ENCODE data around the gene BCL7A. TPM values are rescaled to one million over a fixed set of nuclear protein-coding genes. Genes with fewer than 3 reads are reported as not detected.

BCL7A gene
- total and polyA plus RNA-seq, 9 of the 15 experiments (the other 6 are each of a cell fraction or from before 2014, with no cell fraction given): 0.25 to 21.9 (median 14.9) TPM

- no peak for TF ChIP-seq ZBTB49 (CRISPR knock-in tag; IDR thresholded peaks at IDR 0.05; ENCODE audit: borderline replicate concordance)
- no peak for TF ChIP-seq BRD4 (IDR thresholded peaks at IDR 0.05)
- 0 out of 2 replicates have a peak, but pooled peaks have one; percentile 17 for TF ChIP-seq BHLHE40 (IDR thresholded peaks at IDR 0.05; ENCODE audit: low read length)
- TF ChIP-seq PHF20 (IDR thresholded peaks at IDR 0.05; ENCODE audit: partially characterized antibody): peak; percentile 90
- no peak for TF ChIP-seq CEBPG (CRISPR knock-in tag; IDR thresholded peaks at IDR 0.05)
- no peak for TF ChIP-seq CEBPG (tag; conservative IDR thresholded peaks at IDR 0.05 in 1 of 2, IDR thresholded peaks at IDR 0.05 in 1 of 2)
- peak; percentile 94 for TF ChIP-seq ZBTB33 (CRISPR knock-in tag; IDR thresholded peaks at IDR 0.05)
- TF ChIP-seq ARNT (IDR thresholded peaks at IDR 0.05): peak in 1 of 2 experiments; percentile 27; a peak in 1 of 4 replicates
- no peak for TF ChIP-seq TCFL5 (CRISPR knock-in tag; conservative IDR thresholded peaks at IDR 0.05)
- no peak for TF ChIP-seq SP2 (IDR thresholded peaks at IDR 0.05; ENCODE audit: extremely low read depth, low read depth, low read length, poor library complexity, severe bottlenecking)
- TF ChIP-seq PTRF (tag; IDR thresholded peaks at IDR 0.05): no peak
- TF ChIP-seq TAL1 (IDR thresholded peaks at IDR 0.05): 0 out of 2 replicates have a peak, but pooled peaks have one; percentile 15
- TF ChIP-seq TCF3 (CRISPR knock-in tag; IDR thresholded peaks at IDR 0.05): 0 out of 2 replicates have a peak, but pooled peaks have one; percentile 11
- TF ChIP-seq PML (IDR thresholded peaks at IDR 0.05; ENCODE audit: low read length): no peak
- TF ChIP-seq POLR2A (conservative IDR thresholded peaks at IDR 0.05): peak; percentile 22; the same call in 1 of the 2 replicates
- TF ChIP-seq KDM1A (IDR thresholded peaks at IDR 0.05): peak in 1 of 2 experiments; percentile 25; a peak in 2 of 4 replicates
- no peak for TF ChIP-seq RHOXF2B (CRISPR knock-in tag; conservative IDR thresholded peaks at IDR 0.05)
- no peak for TF ChIP-seq HNRNPUL1 (IDR thresholded peaks at IDR 0.05; ENCODE audit: low read length)
- TF ChIP-seq HDAC1 (IDR thresholded peaks at IDR 0.05): peak in 1 of 2 experiments; percentile 49; a peak in 1 of 4 replicates
- TF ChIP-seq OTX1 (CRISPR knock-in tag; IDR thresholded peaks at IDR 0.05): 0 out of 2 replicates have a peak, but pooled peaks have one; percentile 6
- TF ChIP-seq TAF1 (IDR thresholded peaks at IDR 0.05; ENCODE audit: control insufficient read depth, extremely low read depth, insufficient read depth, low read length, severe bottlenecking): no peak
- TF ChIP-seq SMARCA4 (IDR thresholded peaks at IDR 0.05): no peak; the same call in 1 of the 2 replicates
- TF ChIP-seq HDAC6 (IDR thresholded peaks at IDR 0.05; ENCODE audit: low read depth, low read length): peak; percentile 94; the same call in 1 of the 2 replicates
- peak; percentile 49; the same call in 1 of the 2 replicates for TF ChIP-seq ZBTB26 (CRISPR knock-in tag; IDR thresholded peaks at IDR 0.05)
These were observed 73.3 kb downstream of the BCL7A start (continued) for GRCh38 chr12:122094735-122095631.
